OCI-LY3 (cell line): ENCODE measurements around the gene TECPR2.

Source experiments
- EZH2phosphoT487 ChIP-seq: fragments of 200-600 bp; shearing (Covaris generic); IDR thresholded peaks from 2 replicates; pipeline ENCODE4 v1.6.1; 2018; ENCODE audit warnings: antibody characterized with exemption, mixed run types, low read depth
- TF ChIP-seq, protein P1 (sequence below): fragments of 200-600, 300-600 bp; sonication (generic); IDR thresholded peaks from 2 replicates; pipeline ENCODE4 v1.5.1; 2014; ENCODE audit warnings: antibody characterized with exemption, low read length, low read depth

DNA sequence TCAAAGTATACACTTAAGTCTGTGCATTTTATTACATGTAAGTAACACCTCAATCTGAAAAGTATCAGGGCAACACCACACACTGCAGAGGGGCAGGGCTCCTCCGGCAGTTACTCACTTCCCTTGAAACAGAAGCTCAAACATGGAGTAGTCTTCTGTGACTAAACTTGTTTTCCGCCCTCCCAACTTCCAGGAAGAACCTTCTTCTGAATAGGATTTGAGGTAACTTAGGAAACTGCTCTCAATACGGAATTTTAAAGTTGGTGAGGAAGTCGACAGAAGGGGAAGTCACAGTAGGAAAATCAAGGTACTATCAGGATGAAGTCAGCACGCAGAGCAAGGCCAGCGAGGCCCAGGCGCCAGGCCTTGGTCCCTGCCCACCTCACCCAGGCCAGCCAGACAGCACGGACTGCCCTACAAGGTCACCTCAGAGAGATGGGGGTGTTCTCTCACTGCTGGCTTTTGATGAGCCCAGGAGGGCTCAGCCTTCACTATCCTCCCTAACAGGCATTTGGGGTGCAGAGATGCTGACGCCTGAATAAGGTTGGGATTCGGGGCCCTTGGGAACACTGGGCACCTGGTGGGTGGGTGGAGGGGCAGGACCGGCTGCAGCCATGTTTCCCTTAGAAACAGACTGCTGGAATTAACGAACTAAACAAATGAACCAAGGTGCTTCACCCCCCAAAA is 141.0 kb downstream of the TECPR2 start:
- TF ChIP-seq, protein P1, sequence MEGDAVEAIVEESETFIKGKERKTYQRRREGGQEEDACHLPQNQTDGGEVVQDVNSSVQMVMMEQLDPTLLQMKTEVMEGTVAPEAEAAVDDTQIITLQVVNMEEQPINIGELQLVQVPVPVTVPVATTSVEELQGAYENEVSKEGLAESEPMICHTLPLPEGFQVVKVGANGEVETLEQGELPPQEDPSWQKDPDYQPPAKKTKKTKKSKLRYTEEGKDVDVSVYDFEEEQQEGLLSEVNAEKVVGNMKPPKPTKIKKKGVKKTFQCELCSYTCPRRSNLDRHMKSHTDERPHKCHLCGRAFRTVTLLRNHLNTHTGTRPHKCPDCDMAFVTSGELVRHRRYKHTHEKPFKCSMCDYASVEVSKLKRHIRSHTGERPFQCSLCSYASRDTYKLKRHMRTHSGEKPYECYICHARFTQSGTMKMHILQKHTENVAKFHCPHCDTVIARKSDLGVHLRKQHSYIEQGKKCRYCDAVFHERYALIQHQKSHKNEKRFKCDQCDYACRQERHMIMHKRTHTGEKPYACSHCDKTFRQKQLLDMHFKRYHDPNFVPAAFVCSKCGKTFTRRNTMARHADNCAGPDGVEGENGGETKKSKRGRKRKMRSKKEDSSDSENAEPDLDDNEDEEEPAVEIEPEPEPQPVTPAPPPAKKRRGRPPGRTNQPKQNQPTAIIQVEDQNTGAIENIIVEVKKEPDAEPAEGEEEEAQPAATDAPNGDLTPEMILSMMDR: no peak
- no peak for TF ChIP-seq EZH2phosphoT487
